Stimulated activated CD8-positive, alpha-beta memory T cell treated with anti-CD3 and anti-CD28 coated beads, Interleukin-15, amount 100 ng/mL, for 48 hours (primary cell): Measurements from ENCODE around the gene TMX3.

Experiments used
- DNase-seq, 2 donors: peaks; one replicate each; pipeline ENCODE4 v3.0.0-alpha.2; 2020; ENCODE audit warnings: low read depth in 2 of 2

The TMX3 gene

DNA sequence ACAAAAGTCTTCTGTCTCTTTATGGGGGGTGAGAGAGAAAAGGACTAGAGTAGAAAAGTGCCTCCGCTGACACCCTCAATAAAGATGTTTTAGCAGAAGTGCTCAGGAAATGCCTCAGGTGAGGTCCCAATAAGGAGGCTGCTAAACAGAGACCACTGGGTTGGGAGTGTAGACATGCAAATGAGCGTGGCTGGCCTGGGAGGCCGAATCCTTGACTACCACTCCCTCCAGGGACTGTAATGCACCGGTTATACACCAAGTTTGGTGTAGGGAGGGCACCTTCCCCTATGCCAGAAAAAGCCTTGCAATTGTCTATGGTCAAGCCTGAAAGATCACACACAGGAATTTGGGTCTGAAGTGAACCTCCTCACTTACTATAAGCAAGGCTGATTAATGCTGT is 1.8 kb downstream of the TMX3 start:
- no peak for DNase-seq

DNA sequence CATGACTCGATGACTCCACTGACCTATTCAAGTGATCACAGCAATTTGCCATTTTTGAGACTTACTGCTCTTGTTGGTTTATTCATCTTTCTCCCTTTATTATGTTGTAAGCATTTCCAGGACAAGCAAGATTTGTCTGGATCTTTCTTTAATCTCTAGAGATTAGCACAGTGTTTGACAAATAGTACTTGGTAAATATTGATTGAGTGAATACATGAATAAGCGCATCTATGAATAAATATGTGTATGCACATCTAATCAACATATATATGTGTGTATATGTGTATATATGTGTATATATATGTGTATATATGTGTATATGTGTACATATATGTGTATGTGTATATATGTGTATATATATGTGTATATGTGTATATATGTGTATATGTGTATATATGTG is 7.3 kb downstream of the TMX3 start:
- no peak for DNase-seq

DNA sequence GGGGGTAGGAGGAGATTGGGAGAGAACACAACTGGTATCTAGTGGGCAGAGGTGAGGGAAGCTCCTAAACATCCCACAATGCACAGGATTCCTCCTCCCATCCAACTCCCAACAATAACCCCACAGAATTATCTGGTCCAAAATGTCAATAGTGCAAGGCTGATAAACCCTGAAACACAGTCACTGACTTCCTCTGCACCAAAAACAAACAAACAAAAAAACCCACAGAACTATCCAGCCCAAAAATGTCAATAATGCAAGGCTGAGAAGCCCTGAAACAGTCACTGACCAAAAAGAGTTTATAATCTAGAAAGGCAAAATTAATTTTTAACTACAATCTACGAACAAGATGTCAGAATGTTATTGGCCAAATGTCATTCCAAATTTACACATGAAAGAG is 9.8 kb downstream of the TMX3 start:
- DNase-seq: no peak

GRCh38 chr18:68703326-68703725 is 11.6 kb downstream of the TMX3 start:
- no peak for DNase-seq

- no peak for DNase-seq
Observed at GRCh38 chr18:68701353-68701752, 13.6 kb downstream of the TMX3 start.

GRCh38 chr18:68699043-68699442 is 15.9 kb downstream of the TMX3 start:
- no peak for DNase-seq

GRCh38 chr18:68696937-68697336 is 18.0 kb downstream of the TMX3 start:
- DNase-seq: no peak

DNA sequence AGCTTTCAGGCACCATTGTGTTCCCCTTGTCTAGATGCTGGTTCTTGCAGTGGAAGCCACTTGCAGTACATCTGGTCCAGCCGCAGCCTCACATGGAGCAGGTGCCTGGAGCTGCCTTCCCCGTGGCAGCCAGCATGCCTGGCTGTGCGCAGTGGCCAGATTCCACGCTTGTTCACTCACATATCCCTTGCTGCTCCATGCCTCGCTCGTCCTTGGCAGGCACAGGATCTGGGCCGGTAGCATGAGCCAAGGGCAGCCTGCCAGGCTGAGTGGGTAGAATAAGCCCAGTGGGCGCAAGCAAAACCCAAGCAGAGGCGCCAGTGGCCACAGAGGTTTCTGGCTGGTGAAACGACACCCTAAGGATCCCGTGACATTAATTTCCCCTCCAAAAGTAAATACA is 20.6 kb downstream of the TMX3 start:
- no peak for DNase-seq

GRCh38 chr18:68693091-68693815 is 21.7 kb downstream of the TMX3 start:
- no peak for DNase-seq

DNA sequence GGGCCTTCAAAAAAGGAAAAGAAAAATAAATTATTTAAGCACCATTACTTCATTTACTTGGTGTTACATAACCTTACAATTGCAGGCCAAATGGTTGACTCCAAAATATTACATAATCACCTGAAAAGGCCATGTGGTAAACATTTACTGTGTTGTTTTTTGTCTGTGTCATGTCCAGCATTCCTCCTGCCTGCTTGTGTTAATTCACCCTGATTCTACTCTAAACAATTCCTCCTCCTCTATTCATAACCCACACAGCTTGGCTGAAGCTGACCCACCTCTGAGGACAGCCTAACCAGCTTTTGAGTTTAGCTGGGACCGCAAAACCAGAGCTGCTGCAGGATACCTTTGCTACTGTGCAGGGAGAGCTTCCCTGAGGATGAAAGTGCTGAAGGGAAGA is 35.4 kb downstream of the TMX3 start:
- DNase-seq: no peak

GRCh38 chr18:68676913-68677312 is 38.0 kb downstream of the TMX3 start:
- DNase-seq: no peak

DNA sequence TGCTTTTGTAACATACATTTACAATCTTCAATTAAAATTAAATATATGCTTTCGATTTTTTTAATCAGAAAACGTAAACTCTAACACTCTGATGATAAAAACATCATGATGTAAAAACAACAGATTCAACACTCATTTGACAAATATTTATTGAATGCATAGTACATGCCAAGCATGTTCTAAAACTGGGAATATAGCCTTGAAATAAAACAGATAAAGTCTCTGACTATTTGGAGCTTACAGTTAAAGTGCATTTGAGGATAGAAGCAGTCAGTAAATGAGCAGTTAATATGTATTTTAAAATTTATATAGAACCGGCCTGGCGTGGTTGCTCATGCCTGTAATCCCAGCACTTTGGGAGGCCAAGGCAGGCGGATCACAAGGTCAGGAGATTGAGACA is 47.8 kb downstream of the TMX3 start:
- no peak for DNase-seq

GRCh38 chr18:68666381-68666780 is 48.5 kb downstream of the TMX3 start:
- DNase-seq: no peak

GRCh38 chr18:68665628-68666027 is 49.3 kb downstream of the TMX3 start:
- DNase-seq: no peak

DNA sequence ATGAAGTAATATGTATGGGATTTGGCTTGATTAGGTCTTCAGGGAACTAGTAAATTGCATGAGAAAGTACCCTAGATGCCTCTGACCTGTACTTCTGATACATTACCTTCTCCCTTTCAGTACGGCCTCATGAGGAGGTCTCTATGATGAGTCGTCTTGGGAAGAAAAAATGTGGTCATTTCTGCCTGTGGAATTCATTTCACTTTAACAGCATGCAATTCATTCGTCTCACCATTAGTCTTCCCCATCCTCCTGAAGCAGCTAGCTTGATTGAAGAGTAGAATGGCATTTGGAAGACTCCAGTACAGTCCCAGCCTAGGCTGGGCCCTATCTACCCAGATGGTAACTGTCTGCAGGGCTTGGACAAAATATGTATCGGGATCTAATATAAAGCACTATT is 52.2 kb downstream of the TMX3 start:
- DNase-seq: no peak

- no peak for DNase-seq
Observed at GRCh38 chr18:68660354-68661183, 54.3 kb downstream of the TMX3 start.

DNA sequence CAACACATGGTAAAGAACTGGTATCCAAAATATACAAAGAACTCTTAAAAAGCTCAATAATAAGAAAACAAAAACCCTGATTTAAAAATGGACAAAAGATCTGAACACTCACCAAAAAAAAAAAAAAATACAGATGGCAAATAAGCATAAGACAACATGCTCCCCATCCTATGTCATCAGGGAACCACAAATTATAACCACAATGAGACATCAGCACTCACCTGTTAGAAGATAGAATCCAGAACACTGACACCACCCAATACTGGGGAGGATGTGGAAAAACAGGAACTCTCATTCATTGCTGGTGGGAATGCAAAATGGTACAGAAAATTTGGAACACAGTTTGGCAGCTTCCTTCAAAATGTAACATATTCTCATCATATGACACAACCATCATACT is 66.7 kb downstream of the TMX3 start:
- no peak for DNase-seq

GRCh38 chr18:68642003-68642402 is 72.9 kb downstream of the TMX3 start:
- no peak for DNase-seq

- DNase-seq: no peak
Observed at GRCh38 chr18:68640861-68641260, 74.0 kb downstream of the TMX3 start.

DNA sequence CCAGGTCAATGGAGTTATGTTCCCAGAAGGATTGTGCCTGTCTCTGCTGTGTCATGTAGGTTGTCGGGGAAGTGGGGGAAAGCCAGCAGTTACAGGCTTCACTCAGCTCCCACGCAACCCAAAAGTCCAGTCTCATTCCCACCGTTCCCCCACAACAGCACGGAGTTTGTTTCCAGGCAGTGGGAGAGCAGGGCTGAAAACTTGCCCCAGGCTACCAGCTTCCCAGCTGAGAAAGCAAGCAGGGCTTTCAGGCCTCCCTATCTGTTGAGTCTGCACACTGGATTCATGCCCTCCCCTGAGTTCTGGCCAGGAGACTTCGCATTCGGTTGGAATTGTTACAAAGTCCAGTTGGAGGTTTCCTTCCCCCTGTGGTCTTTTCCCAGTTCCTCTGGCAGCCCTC is 76.3 kb downstream of the TMX3 start:
- no peak for DNase-seq

GRCh38 chr18:68627812-68628211 is 87.1 kb downstream of the TMX3 start:
- DNase-seq: no peak
